Measurements from ENCODE around the gene SGTA. TPM values are rescaled to one million over a fixed set of nuclear protein-coding genes. Genes with fewer than 3 reads are reported as not detected.

The SGTA gene
- total RNA-seq, 1 donor from 2014 or later: 64.0 TPM

DNA sequence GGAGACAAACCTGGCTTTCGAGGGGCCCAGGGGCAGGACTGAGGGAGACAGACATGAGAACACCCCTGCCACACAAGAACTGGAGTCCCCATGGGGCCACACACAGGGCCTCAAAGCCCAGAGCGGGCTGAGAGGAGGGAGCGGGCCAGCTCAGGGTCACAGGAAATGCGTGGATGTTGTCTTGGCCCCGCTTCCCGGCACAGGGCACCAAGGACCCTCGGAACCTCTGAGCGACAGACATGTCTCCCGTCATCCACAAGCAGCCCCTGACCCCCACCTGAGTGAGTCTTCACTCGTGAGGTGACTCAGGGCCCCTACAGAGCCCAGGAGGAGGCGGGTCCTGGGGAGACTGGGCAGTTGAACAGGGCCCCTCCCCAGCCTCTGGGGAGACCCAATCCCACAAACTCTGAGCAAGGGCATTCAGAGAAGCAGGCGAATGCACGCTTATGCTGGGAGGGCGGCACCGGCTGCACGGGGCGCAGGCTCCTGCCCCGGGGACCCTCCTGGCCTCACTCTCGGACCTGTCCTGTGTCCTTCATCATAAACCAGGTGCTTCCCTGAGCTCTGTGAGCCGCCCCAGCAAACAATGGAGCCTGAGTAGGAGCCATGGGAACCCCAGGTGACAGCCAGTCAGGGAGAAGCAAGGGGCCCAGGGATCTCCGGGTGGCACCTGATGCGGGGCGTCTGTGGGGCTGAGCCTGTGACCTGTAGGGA, 20.1 kb downstream of the SGTA start:
- no peaks in the 10 kb centered on the region for H3K4me1 Mint-ChIP-seq
- no peak for DNase-seq (ENCODE audit: low spot score in 2 of 2, unreplicated experiment in 2 of 2)
- peaks cover 19% of the 10 kb centered on the region for H3K36me3 Mint-ChIP-seq
- H3K27ac Mint-ChIP-seq: no peak overlapping the region
- H3K4me3 Mint-ChIP-seq: no peak overlapping the region
- H3K9me3 Mint-ChIP-seq: no peaks in the 10 kb centered on the region
- no peaks in the 10 kb centered on the region for H3K27me3 Mint-ChIP-seq (ENCODE audit: low read depth)
- TF ChIP-seq CTCF (IDR thresholded peaks at IDR 0.05; ENCODE audit: unreplicated experiment): no peak

DNA sequence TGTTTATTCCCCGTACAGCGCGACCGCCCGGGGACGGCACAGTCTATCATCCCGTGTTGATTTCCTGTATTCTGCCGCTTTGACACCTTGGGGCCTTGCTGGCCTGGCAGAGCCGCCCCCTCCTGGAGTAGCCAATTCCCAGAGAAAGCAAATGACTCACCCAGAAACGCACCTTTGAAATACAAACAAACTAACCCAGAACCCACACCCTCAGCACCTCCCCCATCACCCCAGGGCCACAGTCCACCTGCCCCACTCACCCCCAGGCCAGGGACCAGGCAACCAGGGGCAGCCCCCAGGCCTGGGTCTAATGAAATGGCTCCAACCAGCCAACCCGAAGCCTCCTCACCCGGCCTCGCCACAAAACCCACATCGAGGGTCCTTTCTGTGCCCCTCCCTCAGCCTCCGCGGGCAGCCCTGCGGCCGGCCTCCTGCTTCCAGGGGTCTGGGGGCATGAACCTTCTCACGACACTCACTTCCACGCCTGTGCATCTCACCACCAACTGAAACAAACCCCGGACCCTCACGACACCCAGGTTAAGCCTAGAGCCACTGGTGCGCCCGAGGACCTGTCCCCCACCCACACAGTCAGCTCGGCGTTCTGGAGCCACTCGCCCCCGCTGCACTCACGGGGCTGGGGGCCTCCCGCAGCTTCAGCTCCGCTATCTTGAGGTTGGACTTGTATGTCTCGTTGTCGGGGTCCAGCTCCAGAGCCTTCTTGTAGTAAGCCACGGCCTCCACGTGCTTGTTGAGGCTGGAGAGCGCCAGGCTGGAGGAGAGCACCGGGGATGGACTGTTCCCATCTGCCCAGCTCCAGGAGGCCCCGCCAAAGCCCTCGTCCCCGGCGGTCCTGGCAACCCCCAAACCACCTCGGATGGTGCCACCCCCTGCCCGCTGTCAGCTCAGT, 20.9 kb downstream of the SGTA start:
- Mint-ChIP-seq H3K36me3 (peaks cover 24% of the 10 kb centered on the region), H3K9me3 (no peaks in the 10 kb centered on the region)

GRCh38 chr19:2761309-2761677, 21.8 kb downstream of the SGTA start:
- TF ChIP-seq CTCF (IDR thresholded peaks at IDR 0.05; ENCODE audit: unreplicated experiment): no peak
- no peaks in the 10 kb centered on the region for H3K9me3 Mint-ChIP-seq
- H3K36me3 Mint-ChIP-seq: peaks cover 25% of the 10 kb centered on the region
- no peak overlapping the region for H3K27ac Mint-ChIP-seq
- H3K4me1 Mint-ChIP-seq: no peaks in the 10 kb centered on the region
- no peaks in the 10 kb centered on the region for H3K27me3 Mint-ChIP-seq (ENCODE audit: low read depth)
- H3K4me3 Mint-ChIP-seq: no peak overlapping the region
- DNase-seq (ENCODE audit: low spot score in 2 of 2, unreplicated experiment in 2 of 2): no peak

More for the DNA sequence above, 20.9 kb downstream of the SGTA start:
- Mint-ChIP-seq H3K4me1 (no peaks in the 10 kb centered on the region), H3K4me3 (no peak overlapping the region), H3K27me3 (ENCODE audit: low read depth) (no peaks in the 10 kb centered on the region), H3K27ac (no peak overlapping the region)
- TF ChIP-seq CTCF (IDR thresholded peaks at IDR 0.05; ENCODE audit: unreplicated experiment): no peak
- no peak for DNase-seq (ENCODE audit: low spot score in 2 of 2, unreplicated experiment in 2 of 2)

GRCh38 chr19:2759965-2760364, 23.1 kb downstream of the SGTA start:
- no peak overlapping the region for H3K27ac Mint-ChIP-seq
- H3K4me1 Mint-ChIP-seq: no peaks in the 10 kb centered on the region
- no peaks in the 10 kb centered on the region for H3K9me3 Mint-ChIP-seq
- no peak for TF ChIP-seq CTCF (IDR thresholded peaks at IDR 0.05; ENCODE audit: unreplicated experiment)
- H3K27me3 Mint-ChIP-seq (ENCODE audit: low read depth): no peaks in the 10 kb centered on the region
- peaks cover 32% of the 10 kb centered on the region for H3K36me3 Mint-ChIP-seq
- no peak overlapping the region for H3K4me3 Mint-ChIP-seq
- no peak for DNase-seq (ENCODE audit: low spot score in 2 of 2, unreplicated experiment in 2 of 2)

GRCh38 chr19:2759362-2759761, 23.7 kb downstream of the SGTA start:
- Mint-ChIP-seq H3K36me3 (peaks cover 32% of the 10 kb centered on the region), H3K27ac (no peak overlapping the region), H3K4me1 (no peaks in the 10 kb centered on the region), H3K4me3 (no peak overlapping the region), H3K9me3 (no peaks in the 10 kb centered on the region), H3K27me3 (ENCODE audit: low read depth) (no peaks in the 10 kb centered on the region)
- no peak for DNase-seq (ENCODE audit: low spot score in 2 of 2, unreplicated experiment in 2 of 2)
- TF ChIP-seq CTCF (IDR thresholded peaks at IDR 0.05; ENCODE audit: unreplicated experiment): no peak

Data from mesothelial cell of epicardium (in vitro differentiated cells).